Activated T-helper 1 cell treated with Interleukin-2 at 50 U/mL for 16 hours (primary cell): ENCODE measurements around the gene C2orf81.
"Not testable (repeated sequence)": the region's sequence is repeated elsewhere in the genome, so short reads cannot be mapped to it uniquely, and the experiment has no call there.

Experiments
- DNase-seq: peaks from one replicate; pipeline ENCODE4 v3.0.0-alpha.2; 2020; ENCODE audit warnings: low read depth

Gene C2orf81

DNA sequence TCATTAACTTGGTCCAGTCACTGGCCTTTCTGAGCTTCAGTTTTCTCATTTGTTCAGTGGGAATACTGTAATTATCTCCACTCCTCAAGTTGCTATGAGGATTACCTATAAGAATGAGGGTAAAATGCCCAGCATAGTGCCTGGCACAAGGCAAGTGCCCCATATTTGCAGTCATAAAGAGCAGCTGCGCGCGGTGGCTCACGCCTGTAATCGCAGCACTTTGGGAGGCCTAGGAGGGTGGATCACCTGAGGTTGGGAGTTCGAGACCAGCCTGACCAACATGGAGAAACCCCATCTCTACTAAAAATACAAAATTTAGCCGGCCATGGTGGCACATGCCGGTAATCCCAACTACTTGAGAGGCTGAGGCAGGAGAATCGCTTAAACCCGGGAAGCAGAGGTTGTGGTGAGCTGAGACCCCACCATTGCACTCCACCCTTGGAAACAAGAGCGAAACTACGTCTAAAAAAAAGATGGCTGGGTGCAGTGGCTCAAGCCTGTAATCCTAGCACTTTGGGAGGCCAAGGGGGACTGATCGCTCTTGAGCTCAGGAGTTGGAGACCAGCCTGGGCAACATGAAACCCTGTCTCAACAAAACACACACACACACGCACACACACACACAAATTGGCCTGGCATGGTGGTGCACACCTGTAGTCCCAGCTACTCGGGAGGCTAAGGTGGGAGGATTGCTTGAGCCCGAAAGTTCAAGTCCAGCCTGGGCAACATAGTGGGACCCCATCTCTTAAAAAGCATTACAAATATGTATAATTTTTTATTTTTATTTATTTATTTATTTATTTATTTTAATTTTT is 21.3 kb upstream of the C2orf81 start:
- DNase-seq = not testable (repeated sequence)

DNA sequence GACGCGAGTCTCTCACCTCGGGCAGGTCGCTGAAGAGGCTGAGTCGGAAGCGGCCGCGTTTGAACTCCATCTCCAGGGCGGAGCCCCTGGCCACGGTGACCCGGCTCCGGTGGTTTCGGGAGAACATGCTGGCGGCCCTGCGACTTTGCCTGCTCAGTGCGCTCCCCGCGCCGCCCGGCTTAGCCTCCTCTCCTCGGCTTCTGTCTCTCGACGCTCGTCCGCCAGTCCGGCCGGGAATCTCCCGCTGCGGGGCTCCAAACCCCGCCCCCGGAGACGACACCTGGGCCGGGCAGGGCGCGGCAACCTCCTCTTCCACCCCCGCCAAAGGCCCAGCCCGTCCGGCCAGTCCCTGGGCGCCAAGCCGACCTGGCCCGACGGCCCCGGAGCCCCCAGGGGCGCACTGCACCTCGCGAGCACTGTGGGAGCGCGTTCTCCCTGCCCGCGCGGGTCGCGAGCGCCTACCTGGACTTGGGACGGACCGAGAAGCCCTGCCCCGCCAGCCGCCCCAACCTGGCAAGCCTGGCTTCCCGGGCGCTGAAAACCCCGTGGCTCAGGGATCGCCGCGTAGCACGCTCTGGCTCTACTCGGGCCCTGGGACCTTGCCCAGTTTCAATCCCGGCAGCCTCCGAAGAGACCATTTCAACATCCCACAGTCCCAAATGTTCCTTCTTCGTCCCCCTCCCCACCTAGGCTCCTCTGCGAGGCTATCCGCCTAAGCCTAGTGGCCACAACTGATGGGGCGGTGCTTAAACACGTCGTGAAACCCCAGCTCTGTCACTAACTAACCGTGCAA is 20.5 kb upstream of the C2orf81 start, which contains the start of gene RTKN:
Gene RTKN, minus strand, starts transcription at position 248 of the 793 bp plus-strand sequence. Its CDS starts 121 bp downstream, at position 127.
- no peak for DNase-seq

DNA sequence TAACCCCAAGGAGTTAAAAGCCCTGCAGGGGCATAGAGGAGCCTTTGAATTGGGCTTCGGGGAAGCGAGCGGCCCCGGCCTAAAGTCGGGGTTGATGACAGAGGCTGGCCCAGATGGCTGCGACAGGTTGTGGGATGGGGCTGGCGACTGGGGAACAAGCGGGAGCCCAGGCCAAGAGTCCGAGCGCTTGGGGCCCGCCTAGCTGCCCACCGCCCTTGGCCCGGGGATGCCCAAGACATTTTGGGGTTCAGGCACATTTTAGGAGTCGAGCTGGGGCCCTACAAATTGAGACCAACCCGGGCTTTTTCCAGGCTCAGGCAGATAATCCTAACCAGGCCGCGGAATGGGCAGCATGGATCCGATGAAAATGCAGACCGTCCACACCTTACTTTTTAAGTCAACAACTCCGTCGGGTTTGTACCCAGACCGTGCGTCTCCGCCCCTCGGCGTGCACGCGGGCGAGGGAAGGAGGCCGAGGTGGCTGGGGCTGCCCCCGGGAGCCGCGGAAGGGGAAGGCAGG is 19.8 kb upstream of the C2orf81 start:
- no peak for DNase-seq

DNA sequence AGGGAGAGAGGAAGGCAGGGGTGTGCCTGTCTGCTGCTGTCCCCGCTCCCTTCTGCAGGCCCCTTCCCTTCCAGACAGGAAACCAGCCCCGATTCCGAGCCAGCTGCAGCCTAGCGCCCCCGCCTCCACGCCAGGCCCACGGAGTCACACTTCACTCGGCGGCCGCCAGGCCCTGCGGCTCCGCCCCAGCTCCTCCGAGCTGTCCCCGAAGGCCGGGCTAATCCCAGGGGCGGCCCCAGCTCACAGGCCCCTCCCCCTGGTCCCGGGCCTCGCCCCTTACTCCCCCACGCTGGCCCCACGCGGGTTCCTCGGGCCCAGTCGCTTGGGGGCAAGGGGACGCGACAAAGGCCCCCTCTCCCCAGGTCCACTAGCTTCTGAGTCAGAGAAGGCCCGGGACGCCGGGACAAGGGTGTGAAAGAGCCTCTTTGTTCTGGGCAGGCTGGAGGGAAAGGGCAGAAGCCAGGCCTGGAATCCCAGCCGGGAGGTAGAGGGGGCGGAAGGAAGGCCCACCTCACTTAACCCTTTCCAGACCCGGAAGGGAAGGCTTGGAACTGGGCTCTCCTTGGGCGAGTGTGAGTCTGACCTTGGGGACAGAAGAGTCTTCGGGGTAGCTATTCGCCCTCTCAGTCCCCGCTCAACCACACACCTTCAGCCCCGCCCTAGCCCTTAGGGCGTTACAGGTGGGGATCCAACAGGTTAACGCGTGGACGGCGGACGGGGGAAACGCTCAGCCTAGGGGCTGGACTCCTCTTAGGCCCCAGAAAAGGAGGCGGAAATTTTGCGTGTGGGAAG is 19.2 kb upstream of the C2orf81 start:
- DNase-seq = no peak

DNA sequence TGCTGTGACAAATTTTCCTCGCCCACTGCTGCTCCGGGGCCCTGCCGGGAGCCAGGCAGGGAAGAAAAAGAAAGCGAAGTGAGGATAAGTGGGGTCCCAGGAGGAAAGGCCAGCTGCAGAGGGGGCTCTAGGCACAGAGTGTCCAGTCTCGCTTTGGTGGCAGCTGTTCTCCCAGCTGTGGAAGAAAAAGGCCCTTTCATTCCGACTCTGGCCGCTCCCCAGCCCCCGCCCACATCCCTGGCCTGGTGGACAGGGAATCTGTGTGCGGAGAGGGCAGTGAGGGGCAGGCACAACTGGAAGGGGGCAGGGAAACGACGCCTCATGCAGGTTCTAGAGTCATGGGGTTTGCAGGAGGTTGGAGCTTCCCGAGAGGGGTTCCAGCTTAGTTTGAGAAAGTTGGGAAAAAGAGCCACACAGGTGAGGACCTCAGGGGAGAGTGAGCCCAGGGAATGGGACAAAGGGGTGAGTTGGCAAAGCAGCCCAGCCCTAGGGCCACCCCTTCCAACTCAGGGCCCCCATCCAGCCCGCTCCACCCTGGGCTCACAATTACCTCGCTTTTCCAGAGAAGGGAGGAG is 18.5 kb upstream of the C2orf81 start:
- no peak for DNase-seq

DNA sequence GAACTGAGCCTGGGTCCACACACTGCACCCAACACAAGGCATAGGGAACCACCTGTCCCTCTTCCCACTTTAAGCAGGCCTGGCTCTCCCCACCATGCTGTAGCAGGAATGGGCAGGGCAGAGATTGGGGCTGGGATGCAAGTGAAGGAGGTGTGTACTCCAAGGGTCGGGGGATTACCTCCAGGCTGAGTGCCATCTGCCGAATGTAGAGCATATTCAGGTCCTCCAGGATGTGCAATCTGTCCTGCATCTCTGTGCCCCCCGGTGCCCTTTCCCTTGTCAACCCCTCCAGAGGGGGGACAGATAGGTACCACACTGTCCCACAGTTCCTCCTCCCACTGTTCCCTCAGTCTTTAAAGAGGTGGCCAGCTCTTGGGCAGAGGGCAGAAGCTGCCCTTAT is 18.0 kb upstream of the C2orf81 start:
- DNase-seq = no peak

DNA sequence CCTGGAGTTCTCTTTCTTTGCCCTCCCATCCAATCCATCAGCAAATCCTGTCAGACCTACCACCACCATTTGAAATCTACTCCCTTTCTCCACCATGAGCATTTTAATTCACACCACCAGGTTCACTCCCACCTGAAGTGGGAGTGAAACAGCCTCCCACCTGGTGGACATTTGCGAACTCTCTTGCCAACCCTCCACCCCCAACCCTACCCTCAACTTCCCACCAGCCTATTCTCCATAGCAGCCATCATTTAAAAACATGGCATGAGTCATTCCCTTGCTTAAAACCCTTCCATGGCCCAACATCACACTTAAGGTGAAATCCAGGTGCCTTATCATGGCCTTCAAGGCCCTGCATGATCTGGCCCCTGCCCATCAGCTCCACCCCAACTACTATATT is 16.8 kb upstream of the C2orf81 start:
- DNase-seq = no peak

DNA sequence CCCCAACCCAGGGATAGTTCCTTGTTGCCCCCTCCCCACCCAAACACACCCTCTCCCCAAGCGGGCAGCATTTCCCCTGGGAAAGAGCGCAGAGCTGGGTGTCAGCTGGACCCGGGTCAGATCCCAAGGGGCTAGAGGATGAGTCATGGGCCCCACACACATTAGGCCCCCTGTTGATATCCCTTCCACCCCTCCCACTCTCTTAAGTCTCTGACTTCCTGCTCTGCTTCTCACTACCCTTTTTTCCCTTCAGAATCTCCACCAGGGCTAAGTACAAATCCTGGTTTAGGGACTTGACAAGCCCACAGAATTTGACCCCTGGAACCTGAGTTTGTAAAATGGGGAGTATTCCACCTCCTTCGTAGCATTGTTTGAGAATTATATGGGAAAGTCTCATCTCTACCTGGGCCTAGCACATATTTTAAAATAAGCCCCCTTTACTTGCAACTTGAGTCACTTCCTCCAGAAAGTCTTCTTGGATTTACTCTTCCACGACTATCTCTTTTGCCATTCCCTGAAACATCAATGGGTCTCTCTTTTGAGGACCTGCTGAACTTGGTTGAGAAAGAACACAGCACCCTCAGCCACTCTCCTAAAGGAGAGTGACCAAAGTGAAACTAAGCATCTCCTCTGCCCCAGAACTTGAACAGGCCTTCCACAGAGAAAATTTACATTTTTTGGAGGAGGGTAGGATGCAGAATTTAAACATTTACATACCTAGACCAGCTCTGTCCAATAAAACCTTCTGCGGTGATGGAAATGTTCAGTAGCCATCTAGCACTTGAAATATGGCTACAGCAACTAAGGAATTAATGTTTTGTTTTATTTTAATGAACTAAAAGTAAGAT is 15.7 kb upstream of the C2orf81 start:
- no peak for DNase-seq

DNA sequence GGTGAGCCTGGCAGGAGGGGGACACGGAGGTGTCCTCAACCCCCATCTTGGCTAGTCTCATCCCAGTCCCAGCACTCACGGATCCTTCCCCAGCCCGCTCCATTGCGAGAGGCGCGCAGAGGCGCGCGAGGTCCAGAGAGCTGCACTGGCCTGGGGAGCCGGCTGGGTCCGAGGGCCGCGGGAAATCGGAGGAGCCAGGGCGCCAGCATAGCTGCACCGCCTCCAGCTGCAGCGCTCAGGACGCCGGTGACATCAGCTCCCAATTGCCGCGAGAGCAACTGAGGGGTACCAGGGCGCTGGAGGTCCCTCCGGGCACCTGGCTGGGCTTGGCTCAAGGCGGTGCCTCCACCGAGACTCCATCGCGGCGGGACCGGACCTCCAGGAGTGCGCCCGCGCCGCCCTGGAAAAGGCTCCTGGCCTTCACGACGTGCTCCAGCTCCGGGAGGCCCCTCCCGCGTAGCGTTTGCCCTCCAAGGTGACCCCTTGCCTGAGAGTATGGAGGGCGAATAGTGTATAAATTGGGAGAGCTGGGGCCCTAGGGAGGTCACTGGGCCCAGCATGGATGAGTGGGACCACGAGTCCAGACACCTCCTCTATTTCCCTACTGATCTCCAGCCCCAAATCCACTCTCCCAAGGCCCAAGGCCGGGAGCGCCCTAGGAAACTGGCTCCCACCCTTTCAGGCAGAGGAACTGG is 14.8 kb upstream of the C2orf81 start:
- no peak for DNase-seq

DNA sequence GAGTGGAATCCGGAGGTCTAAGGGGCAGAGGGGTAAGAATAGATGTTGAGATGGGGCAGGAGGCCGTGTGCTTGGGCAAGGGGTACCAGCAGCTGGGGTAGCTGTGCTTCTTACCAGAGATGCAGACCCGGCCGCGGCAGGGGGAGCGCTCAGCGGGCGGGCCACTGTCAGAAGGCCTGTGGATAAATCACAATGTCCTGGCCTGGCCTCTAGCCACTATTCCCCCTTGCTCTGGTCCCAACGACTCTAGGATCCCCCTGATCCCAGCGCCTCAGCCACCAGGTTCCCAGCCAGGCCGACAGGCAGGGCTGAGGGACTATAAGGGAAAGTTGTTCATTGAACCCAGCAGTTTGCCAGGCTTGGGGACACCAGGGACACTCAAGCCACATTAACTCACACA is 9.1 kb upstream of the C2orf81 start:
- no peak for DNase-seq

DNA sequence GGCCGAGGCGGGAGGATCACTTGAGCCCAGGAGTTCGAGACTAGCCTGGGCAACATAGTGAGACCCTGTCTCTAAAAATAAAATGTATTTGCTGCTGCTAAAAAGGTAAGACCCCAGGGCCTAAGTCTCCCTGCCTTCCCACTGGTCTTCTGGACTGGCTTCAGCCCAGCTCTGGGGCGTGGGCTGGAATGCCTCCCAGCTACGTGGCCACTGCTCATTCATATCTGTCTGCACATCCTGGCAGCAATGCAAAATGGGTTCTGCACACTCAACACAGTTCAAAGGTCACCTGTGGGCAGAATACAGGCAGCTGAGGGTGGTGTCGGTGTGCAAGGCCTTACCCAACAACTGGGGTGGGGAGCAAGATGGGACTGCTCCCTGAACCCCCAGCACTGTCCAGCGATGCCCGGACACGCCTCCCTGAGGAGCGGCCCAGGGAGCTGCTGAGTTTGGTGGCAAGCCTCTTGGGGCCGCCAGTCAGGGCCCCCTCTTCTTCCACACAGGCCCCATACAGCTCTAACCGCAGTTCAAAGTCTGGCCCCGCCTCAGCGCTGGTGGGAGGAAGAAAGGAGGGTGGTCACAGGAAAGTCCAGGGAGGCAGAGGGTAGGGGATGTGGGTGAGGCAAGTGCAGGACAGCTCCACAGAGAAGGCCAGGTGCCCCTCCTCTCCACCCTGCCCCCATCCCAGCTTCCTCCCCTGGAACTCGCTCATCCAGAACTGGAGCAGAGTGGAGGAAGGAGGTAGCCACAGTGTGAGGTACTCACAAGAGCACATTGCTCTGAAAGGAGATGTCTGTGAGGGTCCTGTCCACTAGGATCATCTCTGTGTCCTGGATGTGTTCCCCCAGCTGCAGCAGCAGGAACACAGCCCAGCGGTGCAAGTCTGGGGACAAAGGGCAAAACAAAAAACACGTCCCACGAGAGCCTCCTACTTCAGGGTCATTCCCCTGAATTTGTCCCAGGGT is 8.3 kb upstream of the C2orf81 start:
- no peak for DNase-seq

DNA sequence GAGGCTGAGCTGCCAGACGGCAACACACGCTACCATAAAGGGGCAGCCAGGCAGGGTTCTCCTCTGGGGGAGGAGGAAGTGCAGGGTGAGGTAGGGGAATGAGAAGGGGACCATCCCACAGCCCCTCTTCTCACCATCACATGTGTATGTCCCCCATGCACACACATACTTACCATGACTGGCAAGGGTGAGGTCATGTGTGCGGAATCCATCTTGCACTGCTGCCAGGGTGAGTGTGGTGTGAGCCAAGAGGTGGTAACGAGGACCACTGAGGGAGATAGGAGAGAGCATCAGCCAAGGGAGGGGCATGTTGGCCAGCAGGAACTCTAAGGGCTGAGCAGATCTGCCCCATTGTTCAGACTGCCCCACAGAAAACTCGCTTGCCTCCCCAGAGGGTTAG is 7.3 kb upstream of the C2orf81 start:
- DNase-seq = no peak

DNA sequence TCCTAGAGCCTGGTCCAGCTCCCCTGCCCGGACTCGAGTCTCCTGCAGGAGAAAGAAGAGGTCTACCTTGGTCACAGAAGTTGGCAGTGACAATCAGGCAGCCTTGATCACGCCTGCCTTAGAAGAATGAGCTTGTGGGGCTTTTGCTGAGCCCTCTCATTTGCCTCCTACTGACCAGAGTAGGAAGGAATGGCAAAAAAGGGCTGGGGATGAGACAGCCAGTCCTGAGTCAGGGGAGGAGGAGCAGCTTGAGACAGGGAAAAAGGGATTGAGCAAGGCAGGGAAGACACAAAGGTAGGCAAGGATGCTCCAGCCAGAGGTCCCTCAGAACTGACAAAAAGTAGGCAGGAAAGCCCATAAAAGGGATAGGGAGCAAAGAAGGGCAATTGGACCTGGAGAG is 6.1 kb upstream of the C2orf81 start:
- no peak for DNase-seq

DNA sequence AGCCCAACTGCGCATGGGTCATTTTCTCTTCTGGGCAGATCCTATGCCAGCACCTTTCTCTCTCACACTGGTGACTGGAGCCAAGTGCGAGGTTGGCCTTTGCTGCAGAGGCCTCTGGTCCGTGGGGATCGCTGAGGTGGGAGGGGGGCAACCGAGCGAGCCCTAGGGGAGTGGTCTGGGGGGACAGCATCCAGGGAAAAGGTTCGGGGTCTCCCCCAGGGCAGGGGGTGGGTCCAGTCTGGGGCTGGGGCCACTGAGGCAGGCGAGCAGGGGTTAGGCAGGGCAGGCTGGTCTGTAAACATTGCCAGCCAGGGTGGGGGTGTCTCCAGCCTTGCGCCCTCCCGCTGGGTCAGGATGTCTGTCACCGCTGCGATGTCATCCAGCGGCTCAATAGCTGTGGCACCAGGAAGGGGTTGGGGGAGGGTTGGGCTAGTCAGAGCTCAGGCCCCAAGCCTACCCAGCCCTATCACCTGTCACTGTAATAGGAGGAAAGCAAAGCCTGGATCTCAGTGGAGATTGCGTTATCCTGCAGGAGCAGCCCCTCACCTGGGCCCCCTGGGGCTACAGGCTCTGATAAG is 4.9 kb upstream of the C2orf81 start:
- DNase-seq = no peak

DNA sequence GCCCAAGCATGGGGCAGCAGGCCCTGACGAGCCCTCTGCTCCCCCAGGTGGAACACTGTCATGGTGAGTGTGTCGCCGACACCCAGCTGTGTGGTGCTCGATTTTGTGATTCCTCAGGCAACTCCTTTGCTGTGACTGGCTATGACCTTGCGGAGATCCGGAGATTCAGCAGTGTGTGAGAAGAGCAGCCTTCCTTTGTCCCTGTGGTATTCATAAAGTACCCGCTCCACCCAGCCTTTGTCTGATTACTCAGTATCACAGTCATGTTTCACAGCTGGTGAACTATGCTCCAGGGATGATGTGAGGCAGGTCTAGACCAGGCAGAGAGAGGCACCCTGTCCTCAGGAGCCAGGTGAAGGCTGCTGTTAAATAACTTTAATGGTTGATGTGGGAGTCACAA is 4.1 kb upstream of the C2orf81 start:
- no peak for DNase-seq

DNA sequence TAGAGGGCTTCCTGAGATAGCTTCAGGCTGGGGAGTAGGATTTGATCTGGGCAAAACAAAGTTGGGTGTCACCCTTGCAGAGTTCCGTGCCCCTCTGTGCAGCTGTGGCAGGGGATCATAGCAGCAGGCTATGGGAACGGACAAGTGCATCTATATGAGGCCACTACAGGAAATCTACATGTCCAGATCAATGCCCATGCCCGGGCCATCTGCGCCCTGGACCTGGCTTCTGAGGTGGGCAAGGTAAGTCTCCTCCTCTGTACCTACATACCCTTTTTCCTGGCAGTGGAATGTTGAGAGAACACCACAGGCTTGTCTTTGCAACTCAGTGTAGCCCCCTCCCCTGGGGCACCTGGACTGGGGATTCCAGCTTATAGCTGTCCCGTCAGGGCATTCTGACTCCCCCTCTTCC is 3.6 kb upstream of the C2orf81 start:
- no peak for DNase-seq

DNA sequence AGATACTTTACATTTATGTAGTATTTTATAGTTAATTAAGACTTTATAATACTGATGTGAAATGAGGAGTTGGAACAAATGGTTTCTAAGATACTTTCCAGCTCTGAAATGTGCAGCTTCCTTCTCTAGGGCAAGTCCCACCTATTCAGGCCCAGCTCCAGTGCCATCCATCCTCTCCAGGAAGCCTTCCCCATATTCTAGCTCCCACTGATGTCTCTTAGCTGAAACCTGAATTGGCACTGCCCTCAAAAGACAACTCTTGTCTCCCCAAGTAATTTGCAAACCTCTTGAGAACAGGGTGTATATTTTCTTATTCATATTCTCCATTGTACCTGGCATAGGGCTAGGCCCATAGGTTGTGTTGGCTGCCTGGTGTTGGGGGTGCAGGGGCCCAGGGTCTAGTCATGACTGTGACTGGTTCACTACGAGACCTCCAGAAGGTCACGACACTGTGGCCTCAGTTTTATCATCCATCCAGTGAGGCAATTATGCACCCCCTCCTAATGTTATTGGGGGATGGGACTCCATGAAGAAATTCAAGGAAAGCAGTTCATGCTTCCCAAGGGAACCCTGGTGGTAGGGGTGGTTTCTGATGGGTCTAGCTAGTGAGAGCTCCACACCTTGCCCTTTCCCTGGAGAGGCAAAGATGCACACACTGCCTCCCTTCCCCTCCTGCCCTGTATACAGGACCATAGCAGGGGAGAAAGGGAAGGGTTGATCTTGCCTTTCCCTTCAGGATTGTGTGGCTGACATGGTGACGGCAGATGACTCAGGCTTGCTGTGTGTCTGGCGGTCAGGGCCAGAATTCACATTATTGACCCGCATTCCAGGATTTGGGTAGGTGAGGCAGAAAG is 2.9 kb upstream of the C2orf81 start:
- no peak for DNase-seq
